ENCODE measurements around the gene FBXO10.
A peak's percentile ranks its signal among the peaks of the same experiment; 100 is the strongest.
"Not testable (repeated sequence)": the region's sequence is repeated elsewhere in the genome, so short reads cannot be mapped to it uniquely, and the experiment has no call there.

Gene FBXO10

DNA sequence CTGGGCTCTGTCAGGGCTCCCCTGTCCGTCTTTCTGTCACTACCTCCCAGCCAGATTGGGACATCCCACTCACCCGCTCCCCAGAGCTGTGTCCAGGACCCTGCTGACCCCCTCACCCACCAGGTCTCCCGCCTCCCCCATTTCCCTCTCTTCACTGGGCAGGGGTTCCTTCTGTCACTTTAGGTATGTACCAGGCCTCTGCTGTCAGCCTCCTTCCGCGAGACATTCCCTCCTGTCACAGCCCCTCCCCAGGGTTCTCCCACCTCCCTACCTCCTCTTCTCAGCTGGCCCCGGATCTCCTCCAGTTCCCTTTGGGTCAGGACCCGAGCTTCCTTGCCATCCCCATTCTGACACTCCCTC, 89.9 kb downstream of the FBXO10 start:
- H3K4me1 ChIP-seq (ENCODE audit: low read length), result peaks cover 20% of the 10 kb centered on the region
- peak overlapping the region; percentile 35; the same call in 1 of the 2 replicates for H3K27ac ChIP-seq (ENCODE audit: low read length)
- peak overlapping the region; percentile 85 for H2AFZ ChIP-seq (ENCODE audit: low read length)
- H3K4me2 ChIP-seq (ENCODE audit: low read depth, low read length), result peak overlapping the region; percentile 90
- DNase-seq, result no peak
- no peaks in the 10 kb centered on the region for H3K27me3 ChIP-seq (replicated peaks; ENCODE audit: insufficient read depth, low read length)
- H3K79me2 ChIP-seq (ENCODE audit: low read length), result peaks cover 37% of the 10 kb centered on the region
- no peaks in the 10 kb centered on the region; the same call in 1 of the 2 replicates for H3K36me3 ChIP-seq (replicated peaks; ENCODE audit: insufficient read depth, low read length)
- peak overlapping the region; percentile 92 for H3K9ac ChIP-seq (ENCODE audit: low read length)
- no peaks in the 10 kb centered on the region for H4K20me1 ChIP-seq (ENCODE audit: insufficient read depth, low read length)
- TF ChIP-seq EZH2phosphoT487 (IDR thresholded peaks at IDR 0.05; ENCODE audit: low read length) (no peak), EZH2 (optimal IDR thresholded peaks at IDR 0.05; ENCODE audit: low read depth, low read length) (no peak)
- TF ChIP-seq, protein P1, sequence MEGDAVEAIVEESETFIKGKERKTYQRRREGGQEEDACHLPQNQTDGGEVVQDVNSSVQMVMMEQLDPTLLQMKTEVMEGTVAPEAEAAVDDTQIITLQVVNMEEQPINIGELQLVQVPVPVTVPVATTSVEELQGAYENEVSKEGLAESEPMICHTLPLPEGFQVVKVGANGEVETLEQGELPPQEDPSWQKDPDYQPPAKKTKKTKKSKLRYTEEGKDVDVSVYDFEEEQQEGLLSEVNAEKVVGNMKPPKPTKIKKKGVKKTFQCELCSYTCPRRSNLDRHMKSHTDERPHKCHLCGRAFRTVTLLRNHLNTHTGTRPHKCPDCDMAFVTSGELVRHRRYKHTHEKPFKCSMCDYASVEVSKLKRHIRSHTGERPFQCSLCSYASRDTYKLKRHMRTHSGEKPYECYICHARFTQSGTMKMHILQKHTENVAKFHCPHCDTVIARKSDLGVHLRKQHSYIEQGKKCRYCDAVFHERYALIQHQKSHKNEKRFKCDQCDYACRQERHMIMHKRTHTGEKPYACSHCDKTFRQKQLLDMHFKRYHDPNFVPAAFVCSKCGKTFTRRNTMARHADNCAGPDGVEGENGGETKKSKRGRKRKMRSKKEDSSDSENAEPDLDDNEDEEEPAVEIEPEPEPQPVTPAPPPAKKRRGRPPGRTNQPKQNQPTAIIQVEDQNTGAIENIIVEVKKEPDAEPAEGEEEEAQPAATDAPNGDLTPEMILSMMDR (IDR thresholded peaks at IDR 0.05; ENCODE audit: low read length), result no peak
- no peaks in the 10 kb centered on the region for H3K9me2 ChIP-seq (replicated peaks; ENCODE audit: insufficient read depth, low read length)
- H3K4me3 ChIP-seq (ENCODE audit: low read length), result peak overlapping the region; percentile 96
- no peaks in the 10 kb centered on the region for H3F3A ChIP-seq (ENCODE audit: insufficient read depth, low read length)
- H3K9me3 ChIP-seq (replicated peaks; ENCODE audit: insufficient read depth, low read length), result no peaks in the 10 kb centered on the region

DNA sequence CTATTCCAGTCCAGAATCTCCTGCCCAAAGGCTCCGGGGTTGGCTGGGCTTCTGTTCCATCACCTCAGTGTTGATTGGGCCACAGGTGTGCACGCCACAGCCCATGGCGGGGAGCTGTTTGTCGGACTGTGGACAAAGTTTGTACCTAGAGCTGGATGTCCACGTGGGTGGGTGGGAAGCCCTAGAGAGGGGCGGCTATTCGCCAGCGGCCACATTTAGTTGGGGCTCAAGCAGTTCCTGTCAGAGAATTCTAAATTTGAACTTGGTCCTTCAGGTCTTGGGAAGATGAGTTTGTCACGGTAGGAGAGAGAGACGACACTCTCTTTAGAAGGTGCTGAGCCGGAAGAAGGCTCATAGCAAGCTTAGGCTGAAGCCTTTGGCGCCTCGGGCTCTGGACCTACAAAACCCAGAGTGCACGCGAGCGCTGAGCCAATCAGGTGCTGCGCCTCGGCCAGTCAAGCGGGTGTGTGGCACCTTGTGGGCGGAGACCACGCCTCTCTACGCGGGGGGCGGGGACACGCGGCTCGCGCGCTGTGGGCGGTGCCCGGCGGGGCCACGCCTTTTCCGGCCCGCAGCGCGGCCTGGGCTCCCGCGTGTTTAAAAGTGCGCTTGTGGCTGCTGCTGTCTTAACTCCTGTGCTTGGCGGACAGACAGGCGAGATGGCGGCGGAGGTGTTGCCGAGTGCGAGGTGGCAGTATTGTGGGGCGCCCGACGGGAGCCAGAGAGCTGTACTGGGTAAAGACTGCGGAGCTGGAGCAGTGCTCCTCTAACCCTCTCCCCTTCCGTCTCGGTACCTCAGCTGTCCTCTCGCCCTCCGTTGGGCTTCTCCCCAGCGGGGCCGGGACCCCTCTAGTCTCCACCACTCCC, 90.6 kb downstream of the FBXO10 start, which contains the start of gene POLR1E:
Gene POLR1E, plus strand, starts transcription at position 560 of the 867 bp plus-strand sequence. Its CDS starts 100 bp downstream, at position 660.
- Histone ChIP-seq H3K9me3 (replicated peaks; ENCODE audit: insufficient read depth, low read length) (no peaks in the 10 kb centered on the region), H3K27me3 (replicated peaks; ENCODE audit: insufficient read depth, low read length) (no peaks in the 10 kb centered on the region), H3K79me2 (ENCODE audit: low read length) (peaks cover 32% of the 10 kb centered on the region), H3K9ac (ENCODE audit: low read length) (peak within 1 kb of the TSS; percentile 92), H3K4me1 (ENCODE audit: low read length) (peaks cover 20% of the 10 kb centered on the region), H3K9me2 (replicated peaks; ENCODE audit: insufficient read depth, low read length) (no peaks in the 10 kb centered on the region), H3F3A (ENCODE audit: insufficient read depth, low read length) (no peaks in the 10 kb centered on the region), H3K27ac (ENCODE audit: low read length) (peak within 1 kb of the TSS; percentile 35; the same call in 1 of the 2 replicates), H3K36me3 (replicated peaks; ENCODE audit: insufficient read depth, low read length) (no peaks in the 10 kb centered on the region; the same call in 1 of the 2 replicates), H3K4me2 (ENCODE audit: low read depth, low read length) (peak within 1 kb of the TSS; percentile 90), H2AFZ (ENCODE audit: low read length) (peak within 1 kb of the TSS; percentile 85), H3K4me3 (ENCODE audit: low read length) (peak within 1 kb of the TSS; percentile 96), H4K20me1 (ENCODE audit: insufficient read depth, low read length) (no peaks in the 10 kb centered on the region)
- TF ChIP-seq, protein P1 (IDR thresholded peaks at IDR 0.05; ENCODE audit: low read length), result no peak
- DNase-seq, result peak; percentile 98

DNA sequence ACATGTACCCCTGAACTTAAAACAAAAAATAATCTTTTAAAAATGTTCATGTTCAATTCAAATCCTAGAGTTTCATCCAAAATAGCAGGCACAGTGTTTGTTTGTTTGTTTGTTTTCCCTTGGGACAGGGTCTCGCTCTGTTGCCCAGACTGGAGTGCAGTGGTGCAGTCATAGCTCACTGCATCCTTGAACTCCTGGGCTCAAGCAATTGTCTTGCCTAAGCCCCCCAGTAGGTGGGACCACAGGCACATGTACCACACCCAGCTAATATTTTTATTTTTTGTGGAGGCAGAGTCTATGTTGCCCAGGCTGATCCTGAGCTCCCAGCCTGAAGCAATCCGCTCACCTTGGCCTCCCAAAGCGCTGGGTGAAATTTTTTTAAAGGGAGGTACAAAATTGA, 95.4 kb downstream of the FBXO10 start:
- Histone ChIP-seq H3K4me1 (ENCODE audit: low read length) (peaks cover 6% of the 10 kb centered on the region), H3K9me2 (replicated peaks; ENCODE audit: insufficient read depth, low read length) (no peaks in the 10 kb centered on the region), H3K4me2 (ENCODE audit: low read depth, low read length) (no peak overlapping the region), H3K27ac (ENCODE audit: low read length) (no peak overlapping the region), H3K9me3 (replicated peaks; ENCODE audit: insufficient read depth, low read length) (no peaks in the 10 kb centered on the region), H3K9ac (ENCODE audit: low read length) (no peak overlapping the region), H3F3A (ENCODE audit: insufficient read depth, low read length) (no peaks in the 10 kb centered on the region), H4K20me1 (ENCODE audit: insufficient read depth, low read length) (no peaks in the 10 kb centered on the region), H2AFZ (ENCODE audit: low read length) (no peak overlapping the region), H3K79me2 (ENCODE audit: low read length) (no peaks in the 10 kb centered on the region), H3K36me3 (replicated peaks; ENCODE audit: insufficient read depth, low read length) (no peaks in the 10 kb centered on the region), H3K4me3 (ENCODE audit: low read length) (no peak overlapping the region), H3K27me3 (replicated peaks; ENCODE audit: insufficient read depth, low read length) (peaks cover 6% of the 10 kb centered on the region)
- TF ChIP-seq EZH2 (optimal IDR thresholded peaks at IDR 0.05; ENCODE audit: low read depth, low read length) (no peak), EZH2phosphoT487 (IDR thresholded peaks at IDR 0.05; ENCODE audit: low read length) (no peak)
- TF ChIP-seq, protein P1 (IDR thresholded peaks at IDR 0.05; ENCODE audit: low read length), result no peak
- DNase-seq, result no peak

DNA sequence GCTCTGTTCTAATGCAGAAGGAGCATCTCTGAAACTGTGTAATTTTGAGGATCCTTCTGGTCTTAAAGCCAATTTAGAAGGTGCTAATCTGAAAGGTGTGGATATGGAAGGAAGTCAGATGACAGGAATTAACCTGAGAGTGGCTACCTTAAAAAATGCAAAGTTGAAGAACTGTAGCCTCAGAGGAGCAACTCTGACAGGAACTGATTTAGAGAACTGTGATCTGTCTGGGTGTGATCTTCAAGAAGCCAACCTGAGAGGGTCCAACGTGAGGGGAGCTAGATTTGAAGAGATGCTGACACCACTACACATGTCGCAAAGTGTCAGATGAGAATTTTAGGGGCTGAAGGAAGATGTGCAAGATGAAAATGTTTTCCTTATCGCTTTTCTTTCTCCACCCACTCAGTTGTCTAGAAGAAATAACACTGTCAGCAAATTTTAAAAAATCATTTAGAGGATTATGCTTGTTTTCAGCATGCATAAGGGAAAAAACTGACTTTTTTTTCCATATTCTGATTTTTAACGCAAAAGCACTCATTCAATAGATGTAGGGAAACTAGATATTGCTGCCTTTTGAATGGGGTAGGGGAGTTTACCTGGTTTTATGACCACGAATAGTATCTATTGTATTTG, 98.1 kb downstream of the FBXO10 start:
- not testable (repeated sequence) for H4K20me1 ChIP-seq (ENCODE audit: insufficient read depth, low read length); H3K4me3 ChIP-seq (ENCODE audit: low read length); H3K4me2 ChIP-seq (ENCODE audit: low read depth, low read length); H3F3A ChIP-seq (ENCODE audit: insufficient read depth, low read length); H3K27me3 ChIP-seq (replicated peaks; ENCODE audit: insufficient read depth, low read length); H3K79me2 ChIP-seq (ENCODE audit: low read length); DNase-seq; H3K4me1 ChIP-seq (ENCODE audit: low read length); H3K9ac ChIP-seq (ENCODE audit: low read length); H2AFZ ChIP-seq (ENCODE audit: low read length); H3K9me3 ChIP-seq (replicated peaks; ENCODE audit: insufficient read depth, low read length); H3K27ac ChIP-seq (ENCODE audit: low read length); H3K36me3 ChIP-seq (replicated peaks; ENCODE audit: insufficient read depth, low read length); H3K9me2 ChIP-seq (replicated peaks; ENCODE audit: insufficient read depth, low read length)

DNA sequence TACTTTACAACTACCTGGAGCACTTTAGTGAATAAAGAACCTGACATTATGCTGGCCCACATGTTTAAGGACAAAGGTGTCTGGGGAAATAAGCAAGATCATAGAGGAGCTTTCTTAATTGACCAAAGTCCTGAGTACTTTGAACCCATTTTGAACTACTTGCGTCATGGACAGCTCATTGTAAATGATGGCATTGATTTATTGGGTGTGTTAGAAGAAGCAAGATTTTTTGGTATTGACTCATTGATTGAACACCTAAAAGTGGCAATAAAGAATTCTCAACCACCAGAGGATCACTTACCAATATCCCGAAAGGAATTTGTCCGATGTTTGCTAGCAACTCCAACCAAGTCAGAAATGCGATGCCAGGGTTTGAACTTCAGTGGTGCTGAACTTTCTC, 98.7 kb downstream of the FBXO10 start:
- H3K4me1 ChIP-seq (ENCODE audit: low read length), result not testable (repeated sequence)

More for the DNA sequence above, 98.7 kb downstream of the FBXO10 start:
- not testable (repeated sequence) for H3K4me2 ChIP-seq (ENCODE audit: low read depth, low read length); DNase-seq; H2AFZ ChIP-seq (ENCODE audit: low read length); H3K79me2 ChIP-seq (ENCODE audit: low read length); H3K27ac ChIP-seq (ENCODE audit: low read length); H3F3A ChIP-seq (ENCODE audit: insufficient read depth, low read length); H3K36me3 ChIP-seq (replicated peaks; ENCODE audit: insufficient read depth, low read length); H3K27me3 ChIP-seq (replicated peaks; ENCODE audit: insufficient read depth, low read length); H3K9me3 ChIP-seq (replicated peaks; ENCODE audit: insufficient read depth, low read length); H3K9ac ChIP-seq (ENCODE audit: low read length); H4K20me1 ChIP-seq (ENCODE audit: insufficient read depth, low read length); H3K9me2 ChIP-seq (replicated peaks; ENCODE audit: insufficient read depth, low read length); H3K4me3 ChIP-seq (ENCODE audit: low read length)
